Smooth muscle cell (in vitro differentiated cells): ENCODE measurements around the gene SLC14A1. TPM values are rescaled to one million over a fixed set of nuclear protein-coding genes. Genes with fewer than 3 reads are reported as not detected.

Source experiments
- DNase-seq: peaks from one replicate; lab custom pipeline; 2025; ENCODE audit not compliant: unreplicated experiment; lab: John Stamatoyannopoulos, UW
- H2AFZ ChIP-seq: fragments of 200-600 bp; sonication (generic); 2 replicates; pipeline ENCODE4 v1.6.0; 2016; ENCODE audit warnings: antibody characterized with exemption, low read depth, mild to moderate bottlenecking
- H3F3A ChIP-seq: fragments of 200-600 bp; sonication (generic); 2 replicates; pipeline ENCODE4 v1.6.0; 2017; ENCODE audit warnings: antibody characterized with exemption, low read depth
- H3K27ac ChIP-seq: fragments of 200-600 bp; sonication (generic); 2 replicates; pipeline ENCODE4 v1.5.1; 2016; ENCODE audit warnings: low read depth, mild to moderate bottlenecking
- H3K27me3 ChIP-seq: fragments of 200-600 bp; sonication (generic); 2 replicates; pipeline ENCODE4 v1.6.1; 2016; ENCODE audit warnings: low read depth, mild to moderate bottlenecking
- H3K36me3 ChIP-seq: fragments of 200-600 bp; sonication (generic); 2 replicates; pipeline ENCODE4 v1.5.1; 2016; ENCODE audit warnings: low read depth
- H3K4me1 ChIP-seq: fragments of 200-600 bp; sonication (generic); 2 replicates; pipeline ENCODE4 v1.5.1; 2016; ENCODE audit warnings: low read depth
- H3K4me2 ChIP-seq: fragments of 200-600 bp; sonication (generic); 2 replicates; pipeline ENCODE4 v1.6.0; 2016; ENCODE audit warnings: mild to moderate bottlenecking
- H3K4me3 ChIP-seq: fragments of 200-600 bp; sonication (generic); 2 replicates; pipeline ENCODE4 v1.5.1; 2016; ENCODE audit warnings: mild to moderate bottlenecking
- H3K79me2 ChIP-seq: fragments of 200-600 bp; sonication (generic); 2 replicates; pipeline ENCODE4 v1.6.0; 2016; ENCODE audit warnings: low read depth, mild to moderate bottlenecking
- H3K9ac ChIP-seq: fragments of 200-600 bp; sonication (generic); 2 replicates; pipeline ENCODE4 v1.6.0; 2016; ENCODE audit warnings: low read depth
- H3K9me3 ChIP-seq: fragments of 200-600 bp; sonication (generic); replicated peaks from 2 replicates; pipeline ENCODE4 v1.5.1; 2016; ENCODE audit warnings: low read depth
- H4K20me1 ChIP-seq: fragments of 200-600 bp; sonication (generic); 2 replicates; pipeline ENCODE4 v1.6.0; 2016; ENCODE audit warnings: low read depth
- WGBS: methylation state at CpG from one replicate; pipeline ENCODE4 v1.1.7; 2016; ENCODE audit warnings: low lambda C conversion rate; 5-methylcytosine and 5-hydroxymethylcytosine counted together
- polyA plus RNA-seq: library from polyadenylated mRNA; unstranded; fragments of >200 nt; fragmentation: Nextera tagmentation; extraction: Ambion mirVana; gene quantifications from 2 replicates; pipeline ENCODE4 v1.2.1, GENCODE V29; 2016
- total RNA-seq: library from RNA; depleted of rRNA; stranded (reverse); fragments of >200 nt; gene quantifications from 2 replicates; pipeline ENCODE4 v1.2.3, GENCODE V29; 2014
- TF ChIP-seq, protein P1 (sequence below): fragments of 200-600 bp; sonication (generic); IDR thresholded peaks from 2 replicates; pipeline ENCODE4 v1.5.1; 2017; ENCODE audit warnings: borderline replicate concordance, mild to moderate bottlenecking, antibody characterized with exemption; ENCODE audit not compliant: insufficient read depth, poor library complexity, severe bottlenecking

The SLC14A1 gene
- total and polyA plus RNA-seq, 2 experiments from 2014 or later, result 20.0 to 37.9 TPM

DNA sequence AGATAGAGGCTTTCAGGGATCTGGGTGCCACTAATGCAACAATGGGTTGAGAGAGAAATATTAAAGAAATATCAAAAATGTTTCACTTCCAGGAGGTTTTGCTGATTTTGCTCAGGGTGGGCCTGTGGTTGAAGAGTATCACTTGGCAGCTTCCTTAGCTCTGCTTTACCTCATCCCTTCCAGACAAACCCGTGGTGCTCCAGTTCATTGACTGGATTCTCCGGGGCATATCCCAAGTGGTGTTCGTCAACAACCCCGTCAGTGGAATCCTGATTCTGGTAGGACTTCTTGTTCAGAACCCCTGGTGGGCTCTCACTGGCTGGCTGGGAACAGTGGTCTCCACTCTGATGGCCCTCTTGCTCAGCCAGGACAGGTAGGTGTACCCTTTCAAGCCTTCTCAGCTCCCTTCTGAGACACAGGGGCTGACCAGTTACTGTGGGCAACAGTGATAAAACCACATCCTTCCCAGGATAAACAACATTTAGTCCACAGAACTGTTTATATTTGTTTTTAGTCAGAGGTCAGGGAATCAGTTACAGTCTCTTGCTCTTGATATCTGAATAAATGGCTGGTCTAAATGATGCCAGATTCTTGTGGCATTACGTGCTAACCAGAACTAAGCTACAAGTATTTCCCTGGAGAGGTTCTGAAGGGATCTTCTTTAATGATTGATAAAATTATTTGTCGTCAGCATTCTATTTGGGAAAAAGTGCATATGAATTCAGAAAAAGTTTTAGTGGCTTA, 7.0 kb downstream of the SLC14A1 start:
- TF ChIP-seq, protein P1, sequence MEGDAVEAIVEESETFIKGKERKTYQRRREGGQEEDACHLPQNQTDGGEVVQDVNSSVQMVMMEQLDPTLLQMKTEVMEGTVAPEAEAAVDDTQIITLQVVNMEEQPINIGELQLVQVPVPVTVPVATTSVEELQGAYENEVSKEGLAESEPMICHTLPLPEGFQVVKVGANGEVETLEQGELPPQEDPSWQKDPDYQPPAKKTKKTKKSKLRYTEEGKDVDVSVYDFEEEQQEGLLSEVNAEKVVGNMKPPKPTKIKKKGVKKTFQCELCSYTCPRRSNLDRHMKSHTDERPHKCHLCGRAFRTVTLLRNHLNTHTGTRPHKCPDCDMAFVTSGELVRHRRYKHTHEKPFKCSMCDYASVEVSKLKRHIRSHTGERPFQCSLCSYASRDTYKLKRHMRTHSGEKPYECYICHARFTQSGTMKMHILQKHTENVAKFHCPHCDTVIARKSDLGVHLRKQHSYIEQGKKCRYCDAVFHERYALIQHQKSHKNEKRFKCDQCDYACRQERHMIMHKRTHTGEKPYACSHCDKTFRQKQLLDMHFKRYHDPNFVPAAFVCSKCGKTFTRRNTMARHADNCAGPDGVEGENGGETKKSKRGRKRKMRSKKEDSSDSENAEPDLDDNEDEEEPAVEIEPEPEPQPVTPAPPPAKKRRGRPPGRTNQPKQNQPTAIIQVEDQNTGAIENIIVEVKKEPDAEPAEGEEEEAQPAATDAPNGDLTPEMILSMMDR, result no peak
- no peak for DNase-seq
- 66% methylated on average over 6 of the region's 6 CpGs for WGBS
- Histone ChIP-seq H3K4me2 (peak overlapping the region; percentile 9), H3K79me2 (no peaks in the 10 kb centered on the region), H3K9me3 (no peaks in the 10 kb centered on the region), H3K27ac (peak overlapping the region; percentile 37), H3K27me3 (no peaks in the 10 kb centered on the region), H3K36me3 (no peaks in the 10 kb centered on the region), H2AFZ (no peak overlapping the region), H3F3A (no peaks in the 10 kb centered on the region), H3K4me3 (no peak overlapping the region), H4K20me1 (no peaks in the 10 kb centered on the region), H3K9ac (no peak overlapping the region), H3K4me1 (no peaks in the 10 kb centered on the region)

DNA sequence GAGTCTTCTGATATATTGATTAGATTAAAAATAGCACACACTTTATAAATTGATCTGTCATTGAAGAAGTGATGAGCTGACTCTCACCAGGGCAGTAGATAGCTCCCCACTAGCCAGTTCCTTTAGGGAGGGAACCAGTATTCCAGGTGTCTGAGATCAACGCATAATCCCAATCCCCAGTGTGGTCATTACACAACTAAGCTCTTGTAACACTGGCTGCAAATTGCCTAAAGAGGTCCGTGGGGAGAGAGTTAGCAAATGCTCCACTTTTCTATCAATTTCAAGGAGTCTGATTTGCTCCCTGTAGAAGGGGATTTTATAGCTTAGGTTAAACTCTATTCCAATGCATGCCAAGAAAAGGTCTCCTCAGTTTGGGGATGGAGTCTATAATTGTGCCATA, 7.7 kb downstream of the SLC14A1 start:
- H3K4me2 ChIP-seq, result peak overlapping the region; percentile 9
- no peaks in the 10 kb centered on the region for H3F3A ChIP-seq
- peak overlapping the region; percentile 37 for H3K27ac ChIP-seq
- no peaks in the 10 kb centered on the region for H3K36me3 ChIP-seq
- H3K79me2 ChIP-seq, result no peaks in the 10 kb centered on the region
- TF ChIP-seq, protein P1, result no peak
- H3K4me1 ChIP-seq, result no peaks in the 10 kb centered on the region
- H2AFZ ChIP-seq, result no peak overlapping the region
- WGBS, result 83% methylated on average over 2 of the region's 2 CpGs
- no peak overlapping the region for H3K9ac ChIP-seq
- DNase-seq, result no peak
- no peaks in the 10 kb centered on the region for H3K9me3 ChIP-seq
- H3K4me3 ChIP-seq, result no peak overlapping the region
- H3K27me3 ChIP-seq, result no peaks in the 10 kb centered on the region
- H4K20me1 ChIP-seq, result no peaks in the 10 kb centered on the region

DNA sequence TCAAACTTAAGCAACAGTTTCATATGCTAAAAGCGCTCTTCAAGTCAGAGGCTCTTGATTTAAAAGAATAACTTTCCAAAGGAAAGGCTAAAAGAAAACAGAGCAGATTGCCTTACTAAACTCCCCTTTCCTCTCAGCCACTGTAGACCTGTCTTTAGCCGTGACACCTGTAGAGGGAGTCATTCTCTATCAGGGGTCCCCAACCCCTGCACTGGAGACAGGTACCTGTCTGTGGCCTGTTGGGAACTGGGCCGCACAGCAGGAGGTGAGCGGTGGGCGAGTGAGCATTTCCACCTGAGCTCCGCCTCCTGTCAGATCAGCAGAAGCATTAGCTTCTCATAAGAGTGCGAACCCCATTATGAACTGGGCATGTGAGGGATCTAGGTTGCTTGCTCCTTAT, 9.6 kb downstream of the SLC14A1 start:
- Histone ChIP-seq H4K20me1 (no peaks in the 10 kb centered on the region), H2AFZ (no peak overlapping the region), H3F3A (no peaks in the 10 kb centered on the region), H3K27ac (no peak overlapping the region), H3K4me1 (no peaks in the 10 kb centered on the region), H3K9me3 (no peaks in the 10 kb centered on the region), H3K79me2 (no peaks in the 10 kb centered on the region), H3K4me2 (no peak overlapping the region), H3K27me3 (no peaks in the 10 kb centered on the region), H3K9ac (no peak overlapping the region), H3K36me3 (no peaks in the 10 kb centered on the region), H3K4me3 (no peak overlapping the region)
- TF ChIP-seq, protein P1, result no peak
- no peak for DNase-seq
- 83% methylated on average over 7 of the region's 7 CpGs for WGBS

DNA sequence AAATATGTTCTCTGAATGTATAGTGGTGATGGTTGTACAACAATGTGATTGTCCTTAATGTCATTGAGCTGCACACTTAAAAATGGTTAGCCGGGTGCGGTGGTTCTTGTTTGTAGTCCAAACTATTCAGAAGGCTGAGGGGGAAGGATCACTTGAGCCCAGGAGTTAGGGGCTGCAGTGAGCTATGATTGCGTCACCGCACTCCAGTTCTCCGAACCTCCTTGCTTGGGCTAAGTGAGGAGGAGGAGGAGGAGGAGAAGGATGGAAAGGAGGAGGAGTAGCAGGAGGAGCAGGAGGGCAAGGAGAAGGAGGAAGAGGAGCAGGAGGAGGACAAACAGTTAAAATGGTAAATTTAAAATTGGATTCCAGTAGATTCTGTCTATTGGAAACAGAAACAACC, 10.5 kb downstream of the SLC14A1 start:
- Histone ChIP-seq H3K9me3 (no peaks in the 10 kb centered on the region), H3K79me2 (no peaks in the 10 kb centered on the region), H3K4me3 (no peak overlapping the region), H3K36me3 (no peaks in the 10 kb centered on the region), H3F3A (no peaks in the 10 kb centered on the region), H2AFZ (no peak overlapping the region), H3K4me2 (no peak overlapping the region), H3K27me3 (no peaks in the 10 kb centered on the region), H3K4me1 (no peaks in the 10 kb centered on the region), H4K20me1 (no peaks in the 10 kb centered on the region), H3K27ac (no peak overlapping the region), H3K9ac (no peak overlapping the region)
- TF ChIP-seq, protein P1, result no peak
- 94% methylated on average over 5 of the region's 5 CpGs for WGBS
- no peak for DNase-seq
